Neutrophil (primary cell): Measurements from ENCODE around the gene NR2C2.

ENCODE experiments used
- H3K27ac ChIP-seq: fragments of 200-600 bp; sonication (generic); 2 replicates; pipeline ENCODE4 v1.5.1; 2016; ENCODE audit warnings: mild to moderate bottlenecking, moderate library complexity
- H3K27me3 ChIP-seq: fragments of 200-600 bp; sonication (generic); 2 replicates; pipeline ENCODE4 v1.6.0; 2016; ENCODE audit warnings: mild to moderate bottlenecking
- H3K36me3 ChIP-seq: fragments of 200-600 bp; sonication (generic); 2 replicates; pipeline ENCODE4 v1.5.1; 2017
- H3K4me1 ChIP-seq, 2 experiments: fragments of 200-600 bp in 1 of 2; sonication (generic) in 1 of 2; 1 replicate in 1 of 2; 2 replicates in 1 of 2; pipeline versions ENCODE4 v1.5.1 to v1.6.1; 2013 to 2016; ENCODE audit warnings: low read depth in 1 of 2, low read length in 1 of 2, mild to moderate bottlenecking in 1 of 2, moderate library complexity in 1 of 2; ENCODE audit not compliant: control insufficient read depth in 1 of 2, insufficient read depth in 1 of 2
- H3K4me3 ChIP-seq, 2 experiments: fragments of 200-600 bp in 1 of 2; sonication (generic) in 1 of 2; 1 replicate in 1 of 2; 2 replicates in 1 of 2; pipeline ENCODE4 v1.5.1; 2013 to 2016; ENCODE audit warnings: low read depth in 1 of 2, low read length in 1 of 2, mild to moderate bottlenecking in 1 of 2, moderate library complexity in 1 of 2
- H3K9me3 ChIP-seq: fragments of 200-600 bp; sonication (generic); 2 replicates; pipeline ENCODE4 v1.5.1; 2016
- CTCF ChIP-seq: fragments of 200-600 bp; sonication (generic); IDR thresholded peaks from 2 replicates; pipeline ENCODE4 v1.5.1; 2016; ENCODE audit warnings: antibody characterized with exemption

Gene NR2C2

GRCh38 chr3:14935592-14936345 lies 11.6 kb upstream of the NR2C2 start:
- H3K9me3 ChIP-seq, result no peaks in the 10 kb centered on the region
- H3K4me1 ChIP-seq, result peaks cover 7 to 12% of the 10 kb centered on the region in 2 experiments
- no peak overlapping the region for H3K27ac ChIP-seq
- TF ChIP-seq CTCF, result no peak
- no peaks in the 10 kb centered on the region for H3K27me3 ChIP-seq
- H3K36me3 ChIP-seq, result no peaks in the 10 kb centered on the region
- no peak overlapping the region for H3K4me3 ChIP-seq

GRCh38 chr3:14938954-14939353 lies 8.4 kb upstream of the NR2C2 start:
- Histone ChIP-seq H3K36me3 (peaks cover 12% of the 10 kb centered on the region), H3K27me3 (no peaks in the 10 kb centered on the region), H3K4me1 (peaks cover 7 to 12% of the 10 kb centered on the region in 2 experiments), H3K9me3 (no peaks in the 10 kb centered on the region), H3K27ac (peak overlapping the region; percentile 30), H3K4me3 (no peak overlapping the region)
- TF ChIP-seq CTCF, result no peak

- Histone ChIP-seq H3K4me3 (no peak overlapping the region), H3K27ac (no peak overlapping the region), H3K9me3 (no peaks in the 10 kb centered on the region), H3K4me1 (peaks cover 26 to 31% of the 10 kb centered on the region in 2 experiments), H3K27me3 (no peaks in the 10 kb centered on the region), H3K36me3 (peaks cover 27% of the 10 kb centered on the region)
- no peak for TF ChIP-seq CTCF
Measured at GRCh38 chr3:14941871-14942270, 5.5 kb upstream of the NR2C2 start.

- Histone ChIP-seq H3K27ac (no peak overlapping the region), H3K27me3 (no peaks in the 10 kb centered on the region), H3K9me3 (no peaks in the 10 kb centered on the region), H3K4me3 (no peak overlapping the region), H3K36me3 (peaks cover 27% of the 10 kb centered on the region), H3K4me1 (peaks cover 28 to 34% of the 10 kb centered on the region in 2 experiments)
- no peak for TF ChIP-seq CTCF
Measured at GRCh38 chr3:14943042-14943441, 4.3 kb upstream of the NR2C2 start.

GRCh38 chr3:14946236-14946635 lies 1.1 kb upstream of the NR2C2 start:
- Histone ChIP-seq H3K36me3 (peaks cover 27% of the 10 kb centered on the region), H3K27ac (peak overlapping the region; percentile 100), H3K9me3 (no peaks in the 10 kb centered on the region), H3K4me1 (peaks cover 32 to 40% of the 10 kb centered on the region in 2 experiments), H3K4me3 (peak overlapping the region; percentile 89 to 94), H3K27me3 (no peaks in the 10 kb centered on the region)
- no peak for TF ChIP-seq CTCF
